Neural crest cell (in vitro differentiated cells): ENCODE measurements around the gene MAPK12. TPM values are rescaled to one million over a fixed set of nuclear protein-coding genes. Genes with fewer than 3 reads are reported as not detected.

Experiments used
- DNase-seq: peaks from one replicate; pipeline ENCODE4 v3.0.0; 2021; ENCODE audit warnings: low read depth, mixed read lengths, low spot score
- H3K27ac Mint-ChIP-seq: one replicate; pipeline ENCODE4 v1.8.0; 2021; ENCODE audit warnings: mild to moderate bottlenecking, mixed read lengths; ENCODE audit not compliant: unreplicated experiment
- H3K27me3 Mint-ChIP-seq: 2 replicates; pipeline ENCODE4 v1.8.0; 2021; ENCODE audit warnings: low read depth, mild to moderate bottlenecking, mixed read lengths
- H3K36me3 Mint-ChIP-seq: 2 replicates; pipeline ENCODE4 v1.8.0; 2021; ENCODE audit warnings: low read depth, mild to moderate bottlenecking, mixed read lengths
- H3K4me1 Mint-ChIP-seq: 2 replicates; pipeline ENCODE4 v1.8.0; 2021; ENCODE audit warnings: mixed read lengths
- H3K4me3 Mint-ChIP-seq: one replicate; pipeline ENCODE4 v1.8.0; 2021; ENCODE audit warnings: mild to moderate bottlenecking, mixed read lengths
- H3K9me3 Mint-ChIP-seq: 2 replicates; pipeline ENCODE4 v1.8.0; 2021; ENCODE audit warnings: mixed read lengths
- total RNA-seq: library from RNA; stranded (reverse); gene quantifications from 2 replicates; pipeline ENCODE4 v1.2.1, GENCODE V29; 2021
- TF ChIP-seq, protein P1 (sequence below): fragments of 200-600 bp; sonication (generic); conservative IDR thresholded peaks from 2 replicates; pipeline ENCODE4 v1.5.0; 2021; ENCODE audit warnings: antibody characterized with exemption, mild to moderate bottlenecking

The MAPK12 gene
- total RNA-seq, 1 donor from 2014 or later = 46.5 TPM

DNA sequence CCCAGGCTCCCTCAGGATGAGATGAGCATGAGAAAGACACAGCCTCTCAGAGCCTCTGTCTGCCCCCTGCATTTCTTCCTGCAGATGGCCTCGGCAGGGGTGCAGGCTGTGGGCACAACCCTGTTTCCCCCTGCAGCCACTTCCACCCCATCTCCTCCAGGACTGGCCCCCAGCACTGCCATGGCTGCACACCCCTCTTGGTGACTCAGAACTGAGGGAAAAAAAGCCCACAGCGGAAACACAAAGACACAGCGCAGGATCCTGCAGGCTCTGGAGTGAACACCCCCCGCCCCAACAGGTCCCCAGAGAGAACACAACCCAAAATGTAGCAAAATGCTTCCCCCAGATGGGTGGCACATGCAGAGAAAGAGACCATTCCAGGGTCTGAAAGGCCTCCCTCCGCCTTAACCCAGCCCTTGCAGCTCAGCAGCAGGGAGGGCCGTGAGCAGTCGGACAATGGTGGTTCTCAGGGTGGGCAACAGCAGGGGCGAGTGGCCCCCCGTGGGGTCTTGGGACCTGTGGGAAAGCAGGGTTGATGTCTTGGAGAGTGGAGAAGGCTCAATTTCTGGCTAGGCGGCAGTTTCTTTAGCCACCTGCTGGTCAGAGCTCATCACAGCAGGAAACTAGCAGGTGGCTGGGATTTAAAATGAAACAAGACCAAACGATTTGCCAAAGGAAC lies 24.6 kb downstream of the MAPK12 start:
- DNase-seq = no peak
- H3K4me3 Mint-ChIP-seq = peak overlapping the region; percentile 56
- peaks cover 11% of the 10 kb centered on the region for H3K4me1 Mint-ChIP-seq
- H3K9me3 Mint-ChIP-seq = no peaks in the 10 kb centered on the region
- peaks cover 16% of the 10 kb centered on the region for H3K36me3 Mint-ChIP-seq
- TF ChIP-seq, protein P1, sequence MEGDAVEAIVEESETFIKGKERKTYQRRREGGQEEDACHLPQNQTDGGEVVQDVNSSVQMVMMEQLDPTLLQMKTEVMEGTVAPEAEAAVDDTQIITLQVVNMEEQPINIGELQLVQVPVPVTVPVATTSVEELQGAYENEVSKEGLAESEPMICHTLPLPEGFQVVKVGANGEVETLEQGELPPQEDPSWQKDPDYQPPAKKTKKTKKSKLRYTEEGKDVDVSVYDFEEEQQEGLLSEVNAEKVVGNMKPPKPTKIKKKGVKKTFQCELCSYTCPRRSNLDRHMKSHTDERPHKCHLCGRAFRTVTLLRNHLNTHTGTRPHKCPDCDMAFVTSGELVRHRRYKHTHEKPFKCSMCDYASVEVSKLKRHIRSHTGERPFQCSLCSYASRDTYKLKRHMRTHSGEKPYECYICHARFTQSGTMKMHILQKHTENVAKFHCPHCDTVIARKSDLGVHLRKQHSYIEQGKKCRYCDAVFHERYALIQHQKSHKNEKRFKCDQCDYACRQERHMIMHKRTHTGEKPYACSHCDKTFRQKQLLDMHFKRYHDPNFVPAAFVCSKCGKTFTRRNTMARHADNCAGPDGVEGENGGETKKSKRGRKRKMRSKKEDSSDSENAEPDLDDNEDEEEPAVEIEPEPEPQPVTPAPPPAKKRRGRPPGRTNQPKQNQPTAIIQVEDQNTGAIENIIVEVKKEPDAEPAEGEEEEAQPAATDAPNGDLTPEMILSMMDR = peak; percentile 64
- H3K27ac Mint-ChIP-seq = peak overlapping the region; percentile 92
- no peaks in the 10 kb centered on the region for H3K27me3 Mint-ChIP-seq

DNA sequence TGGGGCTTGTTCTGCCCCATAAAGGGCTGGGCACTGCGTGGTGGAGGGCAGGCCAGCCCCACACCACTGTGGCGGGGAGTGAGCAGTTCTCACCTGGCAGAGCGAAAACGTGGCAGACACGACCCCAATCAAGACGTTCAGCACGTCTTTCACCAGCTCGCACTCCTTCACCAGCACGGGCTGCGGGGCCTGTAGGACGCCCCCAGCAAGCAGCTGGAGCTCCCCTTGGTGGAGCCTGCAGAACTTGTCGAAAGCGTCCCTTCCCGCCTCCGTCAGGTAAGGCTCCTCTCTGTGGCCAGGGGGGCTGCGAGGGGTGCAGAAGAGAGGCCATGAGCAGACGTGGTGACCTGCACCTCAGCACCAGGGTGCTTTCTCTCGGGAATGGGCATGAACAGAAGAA lies 28.3 kb downstream of the MAPK12 start:
- H3K27me3 Mint-ChIP-seq = no peaks in the 10 kb centered on the region
- TF ChIP-seq, protein P1 = no peak
- no peaks in the 10 kb centered on the region for H3K4me1 Mint-ChIP-seq
- no peak for DNase-seq
- H3K4me3 Mint-ChIP-seq = no peak overlapping the region
- no peak overlapping the region for H3K27ac Mint-ChIP-seq
- peaks cover 14% of the 10 kb centered on the region for H3K36me3 Mint-ChIP-seq
- H3K9me3 Mint-ChIP-seq = no peaks in the 10 kb centered on the region

- H3K9me3 Mint-ChIP-seq = no peaks in the 10 kb centered on the region
- no peak for DNase-seq
- H3K4me1 Mint-ChIP-seq = no peaks in the 10 kb centered on the region
- peaks cover 14% of the 10 kb centered on the region for H3K36me3 Mint-ChIP-seq
- no peak overlapping the region for H3K4me3 Mint-ChIP-seq
- TF ChIP-seq, protein P1 = no peak
- no peak overlapping the region for H3K27ac Mint-ChIP-seq
- no peaks in the 10 kb centered on the region for H3K27me3 Mint-ChIP-seq
Observed at GRCh38 chr22:50232481-50233151, 28.9 kb downstream of the MAPK12 start.

GRCh38 chr22:50229370-50229769 lies 32.1 kb downstream of the MAPK12 start:
- Mint-ChIP-seq H3K9me3 (no peaks in the 10 kb centered on the region), H3K27me3 (no peaks in the 10 kb centered on the region), H3K27ac (peak overlapping the region; percentile 75), H3K4me1 (no peaks in the 10 kb centered on the region), H3K4me3 (no peak overlapping the region), H3K36me3 (peaks cover 4% of the 10 kb centered on the region)
- no peak for DNase-seq
- TF ChIP-seq, protein P1 = no peak

DNA sequence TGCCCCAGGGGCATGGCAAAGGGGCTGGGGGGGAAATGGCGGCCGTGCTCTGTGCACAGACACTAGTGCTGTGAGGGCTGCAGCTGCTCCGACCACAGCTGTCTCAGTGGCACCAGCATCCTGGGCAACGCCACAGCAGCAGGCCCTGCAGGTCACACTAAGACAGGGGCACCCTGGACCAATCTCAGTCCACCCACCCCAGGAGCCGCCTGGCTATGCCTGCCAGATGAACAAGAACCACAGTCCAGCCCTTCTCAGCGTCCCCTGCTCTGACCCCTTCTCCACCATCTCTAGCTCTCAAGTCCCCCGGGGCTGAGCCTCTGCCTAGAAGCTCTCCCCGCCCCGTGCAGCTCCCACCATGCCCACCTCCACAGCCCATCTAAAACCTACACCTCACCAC lies 33.1 kb downstream of the MAPK12 start:
- Mint-ChIP-seq H3K27ac (no peak overlapping the region), H3K4me1 (no peaks in the 10 kb centered on the region), H3K4me3 (no peak overlapping the region), H3K27me3 (no peaks in the 10 kb centered on the region), H3K9me3 (no peaks in the 10 kb centered on the region), H3K36me3 (no peaks in the 10 kb centered on the region)
- no peak for DNase-seq
- TF ChIP-seq, protein P1 = no peak
